ENCODE data around the gene TTYH3. TPM values are rescaled to one million over a fixed set of nuclear protein-coding genes. Genes with fewer than 3 reads are reported as not detected.
"Not testable (repeated sequence)": the region's sequence is repeated elsewhere in the genome, so short reads cannot be mapped to it uniquely, and the experiment has no call there.

TTYH3 gene
- total and polyA plus RNA-seq, 5 donors, result 8.1 to 25.0 (median 15.4) TPM

DNA sequence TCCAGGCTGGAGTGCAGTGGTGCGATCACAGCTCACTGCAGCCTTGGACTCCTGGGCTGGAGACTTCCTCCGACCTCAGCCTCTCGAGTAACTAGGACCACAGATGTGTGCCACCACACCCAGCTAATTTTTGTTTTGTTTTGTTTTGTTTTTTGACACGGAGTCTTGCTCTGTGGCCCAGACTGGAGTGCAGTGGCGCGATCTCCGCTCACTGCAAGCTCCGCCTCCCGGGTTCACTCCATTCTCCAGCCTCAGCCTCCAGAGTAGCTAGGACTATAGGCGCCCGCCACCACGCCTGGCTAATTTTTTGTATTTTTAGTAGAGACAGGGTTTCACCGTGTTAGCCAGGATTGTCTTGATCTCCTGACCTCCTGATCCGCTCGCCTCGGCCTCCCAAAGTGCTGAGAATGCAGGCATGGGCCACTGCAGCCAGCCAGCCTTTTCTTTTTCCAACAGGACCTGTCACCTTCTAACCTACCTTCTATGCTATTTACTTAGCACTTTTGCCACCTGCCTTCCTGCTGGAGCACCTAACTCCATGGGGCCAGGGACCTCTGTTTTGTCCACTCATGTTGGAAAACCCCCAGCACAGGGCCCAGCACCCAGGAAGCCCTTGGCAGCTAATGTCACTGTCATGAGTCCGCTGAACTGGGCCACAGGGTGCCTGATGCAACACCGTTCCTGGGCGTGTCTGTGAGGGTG is 61.8 kb downstream of the TTYH3 start:
- ATAC-seq; H3K9me3 ChIP-seq (ENCODE audit: control insufficient read depth, low read length); H3K4me3 ChIP-seq (ENCODE audit: low read length); H3K4me1 ChIP-seq (ENCODE audit: control insufficient read depth, insufficient read depth, low read length); intact Hi-C loops (cut with DNase I); H3K27me3 ChIP-seq (ENCODE audit: control insufficient read depth, insufficient read depth); H3K27ac ChIP-seq (ENCODE audit: low read length): not testable (repeated sequence)
- DNase-seq, result peak in 2 of 3 donors; percentile 13 to 14
- 88% methylated on average over 19 of the region's 19 CpGs for WGBS

DNA sequence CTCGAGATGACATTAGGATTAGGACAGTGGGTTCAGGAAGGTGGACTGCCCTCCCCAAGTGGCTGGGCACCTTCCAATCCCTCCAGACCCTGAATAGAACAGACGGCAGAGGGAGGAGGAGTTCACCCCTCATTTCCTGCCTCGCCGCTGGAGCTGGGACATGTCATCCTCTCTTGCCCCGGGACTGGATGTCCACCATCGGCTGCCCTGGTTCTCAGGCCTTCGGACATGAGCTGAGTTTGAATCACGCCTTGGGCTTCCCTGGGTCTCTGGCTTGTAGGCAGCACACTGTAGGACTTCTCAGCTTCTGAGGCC is 62.3 kb downstream of the TTYH3 start:
- intact Hi-C loops (cut with DNase I); H3K27me3 ChIP-seq (ENCODE audit: control insufficient read depth, insufficient read depth); ATAC-seq; H3K4me3 ChIP-seq (ENCODE audit: low read length); H3K9me3 ChIP-seq (ENCODE audit: control insufficient read depth, low read length); H3K4me1 ChIP-seq (ENCODE audit: control insufficient read depth, insufficient read depth, low read length); H3K27ac ChIP-seq (ENCODE audit: low read length): not testable (repeated sequence)
- 67% methylated on average over 8 of the region's 8 CpGs for WGBS
- DNase-seq, result peak in 2 of 3 donors; percentile 9 to 31

DNA sequence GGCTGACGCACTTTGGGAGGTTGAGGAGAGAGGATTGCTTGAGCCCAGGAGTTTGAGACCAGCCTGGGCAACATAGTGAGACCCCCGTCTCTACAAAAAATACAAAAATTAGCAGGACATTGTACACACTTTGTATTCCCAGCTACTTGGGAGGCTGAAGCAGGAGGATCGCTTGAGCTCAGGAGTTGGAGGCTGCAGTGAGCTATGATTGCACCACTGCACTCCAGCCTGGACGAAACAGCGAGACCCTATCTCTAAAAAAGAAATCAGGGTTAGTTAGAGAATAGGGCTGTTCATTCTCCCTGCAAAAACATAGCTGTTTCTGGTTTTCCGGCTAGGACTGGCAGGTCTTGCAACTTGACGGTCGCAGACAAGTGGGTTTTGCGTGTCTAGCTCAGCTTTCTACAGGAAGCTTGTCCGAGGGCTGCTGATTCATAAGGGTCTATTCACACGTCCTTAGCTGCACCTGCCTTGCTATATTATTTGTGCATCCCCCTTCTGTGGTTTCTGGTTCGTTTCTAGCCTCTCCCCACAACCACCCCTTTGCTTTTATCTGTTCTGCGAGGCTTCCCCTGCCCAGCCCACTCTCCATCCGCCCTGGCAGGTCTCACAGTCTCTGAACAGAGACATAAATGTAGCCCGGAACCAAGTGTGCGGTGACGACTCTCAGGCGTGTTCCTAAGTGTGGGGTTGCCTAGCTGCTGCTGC is 66.9 kb downstream of the TTYH3 start:
- DNase-seq (peak in 2 of 3 donors; percentile 3 to 48), ATAC-seq (no peak)
- H3K27me3 ChIP-seq (ENCODE audit: control insufficient read depth, insufficient read depth), result no peaks in the 10 kb centered on the region
- WGBS, result 58% methylated on average over 18 of the region's 18 CpGs
- no peak overlapping the region for H3K27ac ChIP-seq (ENCODE audit: low read length)
- no peaks in the 10 kb centered on the region for H3K9me3 ChIP-seq (ENCODE audit: control insufficient read depth, low read length)
- H3K4me1 ChIP-seq (ENCODE audit: control insufficient read depth, insufficient read depth, low read length), result no peaks in the 10 kb centered on the region
- H3K4me3 ChIP-seq (ENCODE audit: low read length), result no peak overlapping the region
- intact Hi-C loops (cut with DNase I), result no loop called here

DNA sequence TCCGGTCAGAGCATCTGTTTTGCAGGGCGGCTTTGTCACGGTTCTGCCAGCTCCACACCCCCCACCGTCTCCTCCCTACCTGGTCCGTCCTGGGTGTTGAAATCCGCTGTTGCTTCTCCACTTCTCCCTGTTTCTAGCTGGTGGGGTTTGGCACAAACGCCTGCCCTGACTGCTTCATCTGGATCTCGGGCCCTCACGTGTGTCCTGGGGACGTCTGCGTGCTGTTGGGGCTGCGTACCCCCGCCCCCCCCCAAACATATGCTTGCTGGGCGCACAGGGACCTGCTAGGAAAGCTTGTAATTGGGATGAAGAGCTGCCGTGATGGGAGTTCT is 67.5 kb downstream of the TTYH3 start:
- no peak for ATAC-seq
- Histone ChIP-seq H3K27ac (ENCODE audit: low read length) (no peak overlapping the region), H3K27me3 (ENCODE audit: control insufficient read depth, insufficient read depth) (no peaks in the 10 kb centered on the region), H3K4me1 (ENCODE audit: control insufficient read depth, insufficient read depth, low read length) (no peaks in the 10 kb centered on the region), H3K4me3 (ENCODE audit: low read length) (no peak overlapping the region), H3K9me3 (ENCODE audit: control insufficient read depth, low read length) (no peaks in the 10 kb centered on the region)
- WGBS, result 73% methylated on average over 15 of the region's 15 CpGs
- DNase-seq, result peak in 1 of 3 donors; percentile 39
- intact Hi-C loops (cut with DNase I), result no loop called here

DNA sequence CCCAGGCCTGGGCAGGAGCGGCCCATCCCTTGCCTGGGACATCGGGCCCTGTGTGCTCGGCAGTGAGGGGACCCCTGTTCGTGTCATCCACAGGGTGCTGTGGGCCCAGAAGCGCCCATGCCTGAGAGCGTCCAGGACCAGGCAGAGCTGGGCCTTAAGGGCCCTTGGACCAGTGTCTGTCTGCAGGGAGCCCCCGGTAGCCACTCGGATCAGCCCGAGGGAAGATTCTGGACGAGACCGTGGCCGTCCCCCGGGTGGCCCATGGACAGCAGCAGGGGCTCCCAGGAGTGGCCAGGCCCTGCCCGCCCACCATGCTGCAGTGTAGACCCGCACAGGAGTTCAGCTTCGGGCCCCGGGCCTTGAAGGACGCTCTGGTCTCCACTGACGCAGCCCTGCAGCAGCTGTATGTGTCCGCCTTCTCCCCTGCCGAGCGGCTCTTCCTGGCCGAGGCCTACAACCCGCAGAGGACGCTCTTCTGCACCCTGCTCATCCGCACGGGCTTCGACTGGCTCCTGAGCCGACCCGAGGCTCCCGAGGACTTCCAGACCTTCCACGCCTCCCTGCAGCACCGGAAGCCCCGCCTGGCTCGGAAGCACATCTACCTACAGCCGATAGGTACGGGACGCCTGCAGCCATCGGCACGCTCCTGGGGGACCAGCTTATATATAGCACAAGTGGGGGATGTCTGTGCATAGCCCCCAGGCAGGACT is 68.5 kb downstream of the TTYH3 start:
- H3K27me3 ChIP-seq (ENCODE audit: control insufficient read depth, insufficient read depth), result no peaks in the 10 kb centered on the region
- intact Hi-C loops (cut with DNase I), result no loop called here
- H3K4me1 ChIP-seq (ENCODE audit: control insufficient read depth, insufficient read depth, low read length), result no peaks in the 10 kb centered on the region
- H3K4me3 ChIP-seq (ENCODE audit: low read length), result no peak overlapping the region
- 91% methylated on average over 40 of the region's 40 CpGs for WGBS
- ATAC-seq, result no peak
- no peak overlapping the region for H3K27ac ChIP-seq (ENCODE audit: low read length)
- DNase-seq, result peak in 1 of 3 donors; percentile 55
- H3K9me3 ChIP-seq (ENCODE audit: control insufficient read depth, low read length), result no peaks in the 10 kb centered on the region

DNA sequence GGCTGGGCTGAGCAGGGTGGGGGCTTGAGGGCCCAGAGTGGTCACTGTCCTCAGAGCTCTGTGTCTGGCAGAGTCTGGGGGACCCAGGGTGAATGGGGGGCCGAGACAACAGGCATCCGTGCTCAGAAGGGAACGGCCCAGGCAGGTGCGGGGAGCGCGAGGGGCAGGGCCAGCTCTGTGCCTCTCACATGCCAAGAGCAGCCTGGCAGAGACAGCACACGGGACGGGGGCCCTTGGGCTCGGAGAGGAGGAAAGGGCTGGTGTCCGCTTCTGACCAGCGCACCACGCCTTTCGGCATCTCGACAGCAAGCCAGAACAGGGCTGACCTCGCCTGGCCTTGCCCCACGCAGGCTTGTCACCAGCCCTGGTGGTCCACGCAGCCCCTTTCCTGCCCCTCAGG is 69.6 kb downstream of the TTYH3 start:
- H3K9me3 ChIP-seq (ENCODE audit: control insufficient read depth, low read length), result no peaks in the 10 kb centered on the region
- peak; percentile 9 for ATAC-seq

DNA sequence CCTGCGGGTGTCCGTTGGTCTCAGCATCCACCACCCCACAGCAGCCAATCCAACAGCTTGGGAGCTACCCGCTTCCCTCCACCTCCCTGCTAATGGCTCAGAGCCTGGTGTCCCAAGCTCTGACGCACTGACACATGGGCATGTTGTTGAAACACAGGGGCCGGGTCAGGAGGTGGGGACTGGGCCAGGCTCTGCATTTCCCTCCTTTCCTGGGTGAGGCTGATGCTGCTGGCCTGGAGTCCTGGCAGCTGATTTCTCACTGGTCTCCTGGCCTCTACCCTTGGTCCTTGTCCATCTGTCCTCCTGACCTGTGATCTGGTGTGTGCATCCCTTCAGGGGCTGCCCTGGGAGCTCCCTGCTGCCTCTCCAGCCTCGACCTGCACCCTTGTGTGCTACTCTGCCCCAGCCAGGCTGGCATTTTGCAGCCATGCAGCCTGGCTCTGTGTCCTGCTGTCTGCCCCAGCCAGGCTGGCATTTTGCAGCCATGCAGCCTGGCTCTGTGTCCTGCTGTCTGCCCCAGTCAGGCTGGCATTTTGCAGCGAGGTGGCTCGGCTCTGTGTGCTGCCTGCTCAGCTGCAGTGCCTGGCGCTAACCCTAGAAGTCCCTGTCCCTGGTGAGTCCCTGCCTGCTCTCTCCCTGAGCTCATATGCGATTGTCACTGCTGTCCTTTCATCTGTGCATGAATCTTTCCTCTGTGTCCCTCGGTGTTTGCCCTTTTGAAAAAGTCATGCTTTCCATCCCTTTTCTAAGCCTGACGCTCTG is 70.2 kb downstream of the TTYH3 start:
- intact Hi-C loops (cut with DNase I), result loop anchor here in 1 of 4 donors (2.0 kb wide), 1 partner anchor 17 kb away; no protein-coding TSS in a partner anchor
- no peaks in the 10 kb centered on the region for H3K27me3 ChIP-seq (ENCODE audit: control insufficient read depth, insufficient read depth)
- H3K4me3 ChIP-seq (ENCODE audit: low read length), result no peak overlapping the region
- no peaks in the 10 kb centered on the region for H3K4me1 ChIP-seq (ENCODE audit: control insufficient read depth, insufficient read depth, low read length)
- WGBS, result 67% methylated on average over 12 of the region's 12 CpGs
- no peak overlapping the region for H3K27ac ChIP-seq (ENCODE audit: low read length)
- no peaks in the 10 kb centered on the region for H3K9me3 ChIP-seq (ENCODE audit: control insufficient read depth, low read length)
- DNase-seq (peak; percentile 81 to 88 (median 83)), ATAC-seq (peak; percentile 77 to 84)

More for the DNA sequence above, 69.6 kb downstream of the TTYH3 start:
- H3K4me1 ChIP-seq (ENCODE audit: control insufficient read depth, insufficient read depth, low read length), result no peaks in the 10 kb centered on the region
- intact Hi-C loops (cut with DNase I), result no loop called here
- no peaks in the 10 kb centered on the region for H3K27me3 ChIP-seq (ENCODE audit: control insufficient read depth, insufficient read depth)
- DNase-seq, result no peak
- 83% methylated on average over 17 of the region's 17 CpGs for WGBS
- no peak overlapping the region for H3K4me3 ChIP-seq (ENCODE audit: low read length)
- no peak overlapping the region for H3K27ac ChIP-seq (ENCODE audit: low read length)

DNA sequence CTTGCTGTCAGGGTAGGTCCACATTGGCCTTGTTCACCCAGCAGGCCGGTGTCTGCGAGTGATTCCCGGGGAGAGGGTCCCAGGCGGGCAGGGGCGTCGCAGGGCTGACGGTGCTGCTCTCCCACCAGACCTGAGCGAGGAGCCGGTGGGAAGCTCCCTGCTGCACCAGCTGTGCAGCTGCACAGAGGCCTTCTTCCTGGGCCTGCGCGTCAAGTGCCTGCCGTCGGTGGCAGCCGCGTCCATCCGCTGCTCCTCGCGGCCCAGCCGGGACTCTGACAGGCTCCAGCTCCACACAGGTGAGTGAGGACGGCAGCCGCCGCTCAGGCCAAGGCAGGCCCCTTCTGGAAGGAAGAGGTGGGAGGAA is 70.8 kb downstream of the TTYH3 start:
- Histone ChIP-seq H3K4me3 (ENCODE audit: low read length) (no peak overlapping the region), H3K27me3 (ENCODE audit: control insufficient read depth, insufficient read depth) (no peaks in the 10 kb centered on the region), H3K4me1 (ENCODE audit: control insufficient read depth, insufficient read depth, low read length) (no peaks in the 10 kb centered on the region), H3K27ac (ENCODE audit: low read length) (no peak overlapping the region), H3K9me3 (ENCODE audit: control insufficient read depth, low read length) (no peaks in the 10 kb centered on the region)
- intact Hi-C loops (cut with DNase I), result loop anchor here in 1 of 4 donors (2.0 kb wide), 1 partner anchor 16 kb away; no protein-coding TSS in a partner anchor
- 86% methylated on average over 22 of the region's 22 CpGs for WGBS
- peak in 1 of 3 donors; percentile 42 for DNase-seq
- ATAC-seq, result no peak

DNA sequence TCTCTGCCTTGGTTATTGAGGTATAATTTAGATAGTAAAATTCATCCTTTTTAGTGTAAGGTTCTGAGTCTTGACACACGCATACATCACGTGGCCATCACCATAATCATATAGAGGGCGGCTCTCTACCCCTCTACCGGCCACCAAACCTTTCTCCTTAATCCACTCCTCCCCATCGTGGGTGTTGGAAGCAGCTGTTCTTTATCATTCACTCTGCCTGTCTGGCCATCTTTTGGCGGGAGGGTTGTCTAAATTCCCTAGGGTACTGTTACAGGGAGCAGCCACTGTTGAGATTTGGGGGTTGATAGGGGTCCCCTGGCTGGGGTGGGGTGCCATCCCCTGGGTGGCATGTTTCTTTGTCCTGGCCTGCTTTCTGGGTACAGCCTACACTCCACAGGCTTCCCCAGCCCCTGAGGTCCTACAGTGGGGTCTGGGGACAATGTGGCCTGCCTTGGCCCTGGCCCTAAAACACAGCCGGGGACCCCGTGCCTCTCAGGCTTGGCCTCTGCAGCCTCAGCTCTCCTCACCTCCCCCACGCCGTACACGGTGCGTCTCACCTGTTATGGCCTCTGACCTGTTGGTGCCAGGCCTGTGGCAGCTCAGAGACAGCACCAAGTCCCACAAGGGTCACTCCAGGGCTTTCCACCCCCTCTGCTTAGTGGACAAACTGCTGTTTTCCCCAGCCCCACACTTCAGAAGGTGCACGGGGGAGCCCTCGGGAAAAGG is 73.7 kb downstream of the TTYH3 start:
- H3K27ac ChIP-seq (ENCODE audit: low read length), result no peak overlapping the region
- intact Hi-C loops (cut with DNase I), result no loop called here
- H3K27me3 ChIP-seq (ENCODE audit: control insufficient read depth, insufficient read depth), result no peaks in the 10 kb centered on the region
- H3K4me3 ChIP-seq (ENCODE audit: low read length), result no peak overlapping the region
- 82% methylated on average over 14 of the region's 14 CpGs for WGBS
- ATAC-seq, result no peak
- no peaks in the 10 kb centered on the region for H3K9me3 ChIP-seq (ENCODE audit: control insufficient read depth, low read length)
- H3K4me1 ChIP-seq (ENCODE audit: control insufficient read depth, insufficient read depth, low read length), result no peaks in the 10 kb centered on the region
- no peak for DNase-seq

DNA sequence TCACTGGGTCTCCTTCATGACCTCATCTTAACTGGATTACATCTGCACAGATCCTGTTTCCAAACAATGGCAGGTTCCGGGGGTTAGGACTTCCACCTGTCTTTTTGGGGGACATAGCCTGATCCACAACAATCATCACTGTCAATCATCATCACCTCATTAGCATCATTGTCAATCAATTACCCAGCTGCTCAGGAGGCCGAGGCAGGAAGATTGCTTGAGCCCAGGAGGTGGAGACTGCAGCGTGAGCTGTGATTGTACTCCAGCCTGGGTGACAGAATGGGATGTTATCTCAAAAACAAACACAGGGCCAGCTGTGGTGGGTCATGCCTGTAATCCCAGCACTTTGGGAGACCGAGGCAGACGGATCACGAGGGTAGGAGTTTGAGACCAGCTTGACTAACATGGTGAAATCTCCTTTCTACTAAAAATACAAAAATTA is 74.9 kb downstream of the TTYH3 start:
- no peak for DNase-seq
- Histone ChIP-seq H3K27me3 (ENCODE audit: control insufficient read depth, insufficient read depth) (no peaks in the 10 kb centered on the region), H3K27ac (ENCODE audit: low read length) (no peak overlapping the region), H3K9me3 (ENCODE audit: control insufficient read depth, low read length) (no peaks in the 10 kb centered on the region), H3K4me1 (ENCODE audit: control insufficient read depth, insufficient read depth, low read length) (no peaks in the 10 kb centered on the region), H3K4me3 (ENCODE audit: low read length) (no peak overlapping the region)
- WGBS, result 47% methylated on average over 6 of the region's 6 CpGs
- intact Hi-C loops (cut with DNase I), result no loop called here
- no peak for ATAC-seq
